ENCODE data around the gene ZMAT3.

Gene ZMAT3

GRCh38 chr3:179028408-179028807 lies 43.2 kb downstream of the ZMAT3 start:
- in situ Hi-C loops (cut with MboI; ENCODE audit: low sequenced_read_pairs): no loop called here

DNA sequence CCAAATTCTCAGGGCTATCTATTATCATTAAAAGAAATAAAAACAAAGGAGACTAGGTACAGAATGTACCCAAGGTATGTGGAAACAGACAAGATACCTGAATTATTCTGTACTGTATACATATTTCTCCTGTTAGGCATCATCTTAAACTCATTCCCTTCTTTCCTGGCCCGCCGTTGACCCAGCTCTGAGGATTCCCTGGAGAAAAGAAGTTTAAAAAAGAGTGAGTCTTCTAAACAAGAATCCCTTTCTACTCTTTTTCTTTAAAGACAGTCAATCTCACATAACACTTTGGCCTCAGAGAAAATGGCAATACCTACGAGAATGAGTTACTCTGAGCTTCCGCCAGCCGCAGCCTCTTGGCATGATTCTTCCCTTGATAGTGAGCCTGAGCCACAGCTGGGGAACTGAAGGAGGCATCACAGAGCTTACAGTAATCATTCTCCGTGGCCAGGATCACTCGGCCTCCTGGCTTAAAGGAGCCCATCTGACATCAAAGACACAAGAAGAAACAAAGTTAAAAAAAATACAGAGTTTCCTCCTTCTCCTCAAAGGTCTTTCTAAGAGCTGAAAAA lies 44.2 kb downstream of the ZMAT3 start:
- in situ Hi-C loops (cut with MboI; ENCODE audit: low sequenced_read_pairs): no loop called here

DNA sequence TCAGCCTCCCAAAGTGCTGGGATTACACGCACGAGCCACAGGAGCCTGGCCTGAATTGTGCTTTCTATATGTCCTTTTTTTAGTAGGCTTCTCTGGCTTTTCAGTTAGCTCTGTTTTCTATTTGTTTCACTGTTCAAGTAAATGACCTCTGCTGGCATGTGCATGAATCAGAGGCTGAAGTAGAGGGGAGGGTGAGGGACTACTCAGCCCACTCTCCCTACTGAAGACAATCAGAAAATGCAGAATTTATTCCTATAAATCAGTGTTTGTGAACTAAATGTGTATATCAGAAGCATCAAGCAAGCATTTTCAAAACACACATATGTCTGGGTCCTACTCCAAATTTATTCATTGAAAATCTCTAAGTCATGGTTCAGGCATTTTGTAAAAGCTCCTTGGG lies 45.0 kb downstream of the ZMAT3 start:
- in situ Hi-C loops (cut with MboI; ENCODE audit: low sequenced_read_pairs): no loop called here

DNA sequence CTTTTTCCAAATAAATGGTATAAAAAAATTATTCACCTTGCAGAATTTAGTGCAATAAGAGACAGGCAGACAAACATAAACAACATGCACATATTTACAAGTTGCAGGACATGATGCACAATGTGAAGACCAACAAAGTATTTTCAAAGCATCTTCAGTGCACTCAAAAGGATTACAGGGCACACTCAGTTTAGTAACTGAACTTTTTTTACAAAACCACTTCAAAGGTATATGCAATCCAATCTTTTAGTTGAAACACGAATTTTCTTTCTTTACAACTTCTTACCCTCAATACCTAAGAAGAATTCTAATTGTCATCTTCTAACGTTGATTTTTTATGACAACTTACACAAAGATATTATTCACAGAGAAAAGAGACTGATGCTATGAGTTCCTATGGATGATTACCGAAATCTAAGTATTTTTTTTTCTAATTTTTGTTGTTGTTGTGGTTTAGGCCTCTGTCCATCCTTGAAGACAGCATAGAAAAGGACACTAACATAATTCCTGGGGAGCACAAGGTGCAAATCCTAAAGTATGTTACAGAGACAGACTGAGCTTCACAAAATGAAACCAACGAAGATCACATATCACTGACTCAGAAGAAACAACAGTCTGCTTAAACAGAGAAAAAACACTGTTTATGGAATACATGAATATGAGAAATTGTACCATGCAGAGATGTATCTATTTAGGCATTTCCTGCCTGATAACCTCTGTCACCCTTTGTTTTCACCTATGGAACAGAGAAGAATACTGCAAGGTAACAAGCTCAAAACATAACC lies 50.3 kb downstream of the ZMAT3 start:
- in situ Hi-C loops (cut with MboI; ENCODE audit: low sequenced_read_pairs): no loop called here

DNA sequence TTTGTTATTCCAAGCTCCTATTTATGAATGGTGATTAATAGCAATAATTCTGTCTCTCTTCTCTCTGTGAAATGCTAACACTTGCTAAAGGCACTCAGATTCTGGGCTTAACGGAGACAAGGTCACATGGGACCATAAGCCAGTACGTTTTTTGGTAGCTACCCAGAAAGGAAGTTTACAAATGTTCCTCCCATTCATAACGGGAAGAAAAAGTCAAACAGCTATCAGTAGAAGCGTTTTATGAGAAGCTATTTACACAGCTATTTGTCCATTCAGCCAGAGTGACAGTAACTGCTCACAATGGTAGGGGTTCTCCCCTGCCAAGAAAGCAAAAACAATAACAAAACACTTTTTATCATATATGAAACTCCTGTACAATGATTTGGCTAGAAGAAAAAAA lies 51.5 kb downstream of the ZMAT3 start:
- in situ Hi-C loops (cut with MboI; ENCODE audit: low sequenced_read_pairs): no loop called here

DNA sequence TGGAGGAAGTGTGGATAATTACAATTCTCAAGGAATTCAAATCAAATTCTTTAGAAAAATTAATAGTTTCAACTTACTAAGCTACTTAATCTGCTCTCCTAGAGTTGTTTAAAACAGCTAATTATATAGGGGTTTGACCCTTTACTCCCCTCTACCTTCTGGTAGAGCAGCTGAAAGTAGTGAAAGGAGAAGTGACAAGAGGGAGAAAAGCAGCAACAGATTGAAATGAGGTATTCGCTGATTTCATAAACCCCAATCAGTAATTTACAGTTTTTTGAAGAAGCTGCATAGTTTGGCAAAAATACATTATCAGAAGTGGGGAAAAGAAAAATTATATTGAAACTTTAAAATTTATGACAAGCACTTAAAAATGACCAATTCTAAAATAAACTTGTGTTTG lies 52.8 kb downstream of the ZMAT3 start:
- in situ Hi-C loops (cut with MboI; ENCODE audit: low sequenced_read_pairs): loop anchor here (10.0 kb wide), 1 partner anchor 296 kb away; no protein-coding TSS in a partner anchor

GRCh38 chr3:179016979-179017670 lies 54.5 kb downstream of the ZMAT3 start:
- in situ Hi-C loops (cut with MboI; ENCODE audit: low sequenced_read_pairs): loop anchor here (10.0 kb wide), 1 partner anchor 298 kb away; no protein-coding TSS in a partner anchor

- in situ Hi-C loops (cut with MboI; ENCODE audit: low sequenced_read_pairs): loop anchor here (10.0 kb wide), 1 partner anchor 299 kb away; no protein-coding TSS in a partner anchor
Measured at GRCh38 chr3:179015551-179016020, 56.0 kb downstream of the ZMAT3 start.

DNA sequence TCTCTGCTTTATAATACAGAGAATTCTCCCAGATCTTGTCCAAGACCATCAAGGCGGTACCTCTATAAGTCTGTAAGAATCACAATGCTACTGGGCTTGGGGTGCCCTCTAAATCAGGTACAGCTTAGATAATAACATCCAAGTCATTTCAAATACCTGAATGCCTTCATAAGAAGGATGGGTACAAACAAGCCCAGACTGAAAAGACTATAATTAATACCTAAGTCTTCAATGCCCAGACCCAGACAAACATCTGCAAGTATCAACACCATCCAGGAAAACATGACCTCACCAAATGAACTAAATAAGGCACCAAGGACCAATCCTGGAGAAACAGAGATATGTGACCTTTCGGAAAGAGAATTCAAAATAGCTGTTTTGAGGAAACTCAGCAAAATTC lies 65.9 kb downstream of the ZMAT3 start:
- in situ Hi-C loops (cut with MboI; ENCODE audit: low sequenced_read_pairs): no loop called here

DNA sequence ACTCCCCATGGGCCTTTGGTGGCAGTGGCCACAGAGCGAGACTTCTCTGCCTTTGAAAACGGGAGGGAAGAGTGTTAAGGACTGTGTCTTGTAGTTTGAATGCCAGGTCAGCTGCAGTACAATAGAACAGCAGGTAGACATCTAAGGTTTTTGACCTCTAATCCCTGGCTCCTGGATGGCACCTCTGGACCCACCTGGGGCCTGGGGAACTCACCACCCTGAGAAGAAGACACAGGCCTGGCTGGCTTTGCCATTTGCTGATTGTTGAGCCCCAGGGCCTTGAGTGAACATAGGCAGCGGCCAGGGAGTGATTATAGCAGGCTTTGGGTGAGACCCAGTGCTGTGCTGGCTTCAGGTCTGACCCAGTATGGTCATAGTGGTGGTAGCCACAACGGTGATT lies 66.4 kb downstream of the ZMAT3 start:
- in situ Hi-C loops (cut with MboI; ENCODE audit: low sequenced_read_pairs): no loop called here

DNA sequence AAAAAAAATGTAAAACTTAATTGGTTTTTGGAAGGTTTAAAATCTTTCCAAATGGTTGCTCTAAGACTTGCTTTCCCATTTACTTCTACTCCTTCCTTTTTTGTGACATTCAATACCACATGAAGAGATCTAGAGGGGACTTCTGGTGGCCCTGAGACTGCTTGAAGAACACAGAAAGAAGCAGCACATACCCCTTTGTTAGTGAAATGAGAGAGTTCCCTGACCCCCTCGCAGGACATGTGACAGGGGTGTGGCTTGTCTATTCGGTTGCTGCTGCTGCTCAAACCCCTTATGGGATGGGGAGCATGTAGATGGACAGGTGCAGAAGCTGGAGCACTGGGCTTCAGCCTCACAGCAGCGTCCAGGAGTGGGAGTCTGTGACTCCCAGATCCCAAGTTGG lies 71.0 kb downstream of the ZMAT3 start:
- in situ Hi-C loops (cut with MboI; ENCODE audit: low sequenced_read_pairs): no loop called here

DNA sequence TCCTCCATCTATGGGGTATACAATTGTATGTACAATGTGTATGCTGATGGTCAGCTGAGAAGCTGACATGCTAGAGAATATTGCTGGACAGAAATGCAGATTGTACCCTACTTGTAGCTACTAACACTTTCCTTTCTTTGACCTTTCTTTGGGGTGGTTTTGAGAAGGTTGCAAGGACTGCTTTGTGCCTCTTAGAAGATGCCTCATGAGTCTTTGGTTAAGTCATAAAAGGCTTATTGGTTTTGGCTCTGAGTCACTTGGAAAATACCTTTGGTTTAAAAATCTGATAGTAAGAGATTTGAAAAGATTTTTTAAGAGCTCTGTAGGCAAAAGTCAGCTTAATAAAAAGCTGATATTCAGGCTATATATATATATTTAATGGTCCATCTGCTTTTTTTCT lies 71.5 kb downstream of the ZMAT3 start:
- in situ Hi-C loops (cut with MboI; ENCODE audit: low sequenced_read_pairs): no loop called here

GRCh38 chr3:178996399-178996798 lies 75.2 kb downstream of the ZMAT3 start:
- in situ Hi-C loops (cut with MboI; ENCODE audit: low sequenced_read_pairs): no loop called here

GRCh38 chr3:178990293-178990692 lies 81.3 kb downstream of the ZMAT3 start:
- in situ Hi-C loops (cut with MboI; ENCODE audit: low sequenced_read_pairs): no loop called here

- in situ Hi-C loops (cut with MboI; ENCODE audit: low sequenced_read_pairs): no loop called here
Measured at GRCh38 chr3:178989821-178990220, 81.8 kb downstream of the ZMAT3 start.

GRCh38 chr3:178987745-178988144 lies 83.9 kb downstream of the ZMAT3 start:
- in situ Hi-C loops (cut with MboI; ENCODE audit: low sequenced_read_pairs): no loop called here

DNA sequence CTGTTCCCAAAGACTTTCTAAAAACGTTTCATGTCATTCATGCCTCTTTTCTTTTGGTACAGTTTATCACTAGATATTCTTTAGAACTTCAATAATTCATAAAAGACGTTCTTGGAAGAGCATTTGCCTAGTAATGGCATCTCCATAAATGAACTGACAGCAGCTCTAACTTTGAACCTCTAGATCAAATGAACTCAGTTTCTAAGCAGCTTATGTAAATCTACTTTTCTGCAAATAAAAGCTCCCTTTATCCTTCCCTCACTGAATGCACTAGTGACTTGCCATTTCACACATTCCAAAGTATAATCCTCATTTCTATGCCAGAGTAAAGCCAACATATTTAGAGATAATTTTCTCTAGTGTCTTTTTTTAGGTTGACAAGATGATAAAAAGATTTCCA lies 85.2 kb downstream of the ZMAT3 start:
- in situ Hi-C loops (cut with MboI; ENCODE audit: low sequenced_read_pairs): no loop called here

DNA sequence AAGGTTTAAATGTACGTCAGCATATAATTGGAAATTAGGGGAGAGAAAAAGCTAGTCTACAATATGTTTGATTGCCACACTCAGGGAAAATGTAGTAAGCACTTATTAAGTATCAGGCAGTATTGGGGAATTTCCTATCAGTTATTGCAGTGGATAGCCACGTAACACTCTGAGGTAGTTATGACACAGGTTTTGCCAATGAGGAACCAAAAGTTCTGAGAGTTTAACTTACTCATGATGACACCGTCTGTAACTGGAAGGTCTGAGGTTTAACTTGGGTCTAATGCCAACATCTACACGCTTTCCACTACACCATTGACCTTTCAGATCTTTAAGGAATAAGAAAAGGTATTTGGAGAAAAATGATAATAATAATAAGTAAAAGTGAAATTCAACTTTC lies 89.5 kb downstream of the ZMAT3 start:
- in situ Hi-C loops (cut with MboI; ENCODE audit: low sequenced_read_pairs): no loop called here

GRCh38 chr3:178975320-178975719 lies 96.3 kb downstream of the ZMAT3 start:
- in situ Hi-C loops (cut with MboI; ENCODE audit: low sequenced_read_pairs): no loop called here

GRCh38 chr3:178971614-178972013 lies 100.0 kb downstream of the ZMAT3 start:
- in situ Hi-C loops (cut with MboI; ENCODE audit: low sequenced_read_pairs): no loop called here

DNA sequence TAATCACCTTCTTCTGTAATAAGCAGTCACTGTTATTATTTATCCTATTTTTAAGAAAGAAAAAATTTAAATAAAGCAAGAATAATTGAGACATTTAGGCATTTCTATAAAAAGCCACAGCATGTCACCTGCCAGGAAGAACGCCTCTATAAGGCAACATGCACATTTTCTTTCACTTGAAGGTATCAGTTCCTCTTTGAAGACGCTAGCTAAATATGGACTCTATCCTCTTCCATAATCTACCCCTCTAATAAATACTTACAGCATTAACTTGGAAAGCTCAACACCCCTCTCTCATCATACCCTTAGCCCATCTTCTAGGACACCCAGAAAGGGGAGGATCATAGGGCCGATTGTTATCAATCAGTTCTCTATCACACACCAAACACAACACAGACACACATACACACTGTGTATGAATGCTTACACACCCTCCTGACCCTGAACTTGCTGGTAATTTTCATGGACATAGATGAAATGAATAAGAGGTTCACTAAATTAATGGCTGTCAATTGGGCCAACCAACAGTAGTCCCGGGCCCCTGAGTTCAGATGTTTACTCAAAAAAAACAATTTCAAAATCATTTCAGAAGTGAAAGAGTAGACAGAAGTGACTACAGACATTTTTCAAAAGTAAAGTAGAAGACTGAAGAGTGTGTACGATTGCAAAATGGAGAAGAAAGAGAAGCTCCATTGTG lies 102.5 kb downstream of the ZMAT3 start:
- in situ Hi-C loops (cut with MboI; ENCODE audit: low sequenced_read_pairs): no loop called here
